Fibroblast of lung (primary cell): ENCODE measurements around the gene TBX19. TPM values are rescaled to one million over a fixed set of nuclear protein-coding genes. Genes with fewer than 3 reads are reported as not detected.

ENCODE experiments used
- DNase-seq, 2 donors: peaks; one replicate each; pipeline versions ENCODE4 v3.0.0 to v3.0.0-alpha.2; 2010; ENCODE audit warnings: low read depth in 2 of 2
- H2AFZ ChIP-seq: 2 replicates; pipeline ENCODE4 v1.5.1; 2012; ENCODE audit warnings: low read length, control low read depth, inconsistent platforms
- H3K27ac ChIP-seq: 2 replicates; pipeline ENCODE4 v1.5.1; 2011; ENCODE audit warnings: low read length, control low read depth; ENCODE audit not compliant: insufficient read depth
- H3K27me3 ChIP-seq: 2 replicates; pipeline ENCODE4 v1.5.1; 2011; ENCODE audit warnings: mild to moderate bottlenecking, low read length; ENCODE audit not compliant: control insufficient read depth, insufficient read depth
- H3K36me3 ChIP-seq: 2 replicates; pipeline ENCODE4 v1.5.1; 2011; ENCODE audit warnings: low read length; ENCODE audit not compliant: control insufficient read depth, insufficient read depth
- H3K4me1 ChIP-seq: 2 replicates; pipeline ENCODE4 v1.5.1; 2011; ENCODE audit warnings: low read length; ENCODE audit not compliant: control insufficient read depth, insufficient read depth; ENCODE audit errors: extremely low read depth
- H3K4me2 ChIP-seq: 2 replicates; pipeline ENCODE4 v1.5.1; 2011; ENCODE audit warnings: low read length, control low read depth; ENCODE audit not compliant: insufficient read depth; ENCODE audit errors: extremely low read depth
- H3K4me3 ChIP-seq, 4 experiments: fragments of 200-600 bp in 1 of 4; sonication (generic) in 1 of 4; replicated peaks in 1 of 4; 2 replicates each; pipeline ENCODE4 v1.5.1; 2011 to 2016; ENCODE audit warnings: low read length in 4 of 4, low read depth in 3 of 4, mild to moderate bottlenecking in 3 of 4, control low read depth in 2 of 4, inconsistent platforms in 1 of 4, mixed read lengths in 1 of 4; ENCODE audit not compliant: insufficient read depth in 1 of 4; ENCODE audit errors: control extremely low read depth in 1 of 4
- H3K79me2 ChIP-seq: 2 replicates; pipeline ENCODE4 v1.5.1; 2012; ENCODE audit warnings: mild to moderate bottlenecking, low read length, inconsistent platforms; ENCODE audit not compliant: control insufficient read depth, insufficient read depth
- H3K9ac ChIP-seq: 2 replicates; pipeline ENCODE4 v1.5.1; 2011; ENCODE audit warnings: mild to moderate bottlenecking, low read length, control low read depth; ENCODE audit not compliant: insufficient read depth
- H3K9me3 ChIP-seq: 2 replicates; pipeline ENCODE4 v1.5.1; 2012; ENCODE audit warnings: low read depth, low read length; ENCODE audit not compliant: control insufficient read depth, insufficient read depth
- H4K20me1 ChIP-seq: 2 replicates; pipeline ENCODE4 v1.5.1; 2011; ENCODE audit warnings: low read length; ENCODE audit not compliant: control insufficient read depth, insufficient read depth; ENCODE audit errors: extremely low read depth
- EZH2 ChIP-seq: IDR thresholded peaks from 2 replicates; pipeline ENCODE4 v1.5.1; 2012; ENCODE audit warnings: low read length, control low read depth, mild to moderate bottlenecking; ENCODE audit errors: missing control alignments
- polyA plus RNA-seq, 2 donors: library from polyadenylated mRNA; depleted of rRNA in 1 of 2; stranded (reverse) in 1 of 2; unstranded in 1 of 2; fragments of >200 nt; gene quantifications; 2 replicates each; pipeline ENCODE4 v1.2.1, GENCODE V29; 2011 to 2012; ENCODE audit warnings: missing spikeins in 1 of 2
- total RNA-seq: library from RNA; depleted of rRNA; stranded (reverse); fragments of >200 nt; gene quantifications from 2 replicates; pipeline ENCODE4 v1.2.1, GENCODE V29; 2014
- TF ChIP-seq, protein P1 (sequence below), 2 donors: IDR thresholded peaks in 1 of 2; conservative IDR thresholded peaks in 1 of 2; 1 replicate in 1 of 2; 2 replicates in 1 of 2; pipeline ENCODE4 v1.5.1; 2011 to 2012; ENCODE audit warnings: low read length in 2 of 2, control low read depth in 1 of 2, inconsistent platforms in 1 of 2, low read depth in 1 of 2, mild to moderate bottlenecking in 1 of 2

TBX19 gene
- total and polyA plus RNA-seq, 2 donors (not counting 1 experiment from before 2014, with no cell fraction given), result 0.94 to 1.2 TPM

DNA sequence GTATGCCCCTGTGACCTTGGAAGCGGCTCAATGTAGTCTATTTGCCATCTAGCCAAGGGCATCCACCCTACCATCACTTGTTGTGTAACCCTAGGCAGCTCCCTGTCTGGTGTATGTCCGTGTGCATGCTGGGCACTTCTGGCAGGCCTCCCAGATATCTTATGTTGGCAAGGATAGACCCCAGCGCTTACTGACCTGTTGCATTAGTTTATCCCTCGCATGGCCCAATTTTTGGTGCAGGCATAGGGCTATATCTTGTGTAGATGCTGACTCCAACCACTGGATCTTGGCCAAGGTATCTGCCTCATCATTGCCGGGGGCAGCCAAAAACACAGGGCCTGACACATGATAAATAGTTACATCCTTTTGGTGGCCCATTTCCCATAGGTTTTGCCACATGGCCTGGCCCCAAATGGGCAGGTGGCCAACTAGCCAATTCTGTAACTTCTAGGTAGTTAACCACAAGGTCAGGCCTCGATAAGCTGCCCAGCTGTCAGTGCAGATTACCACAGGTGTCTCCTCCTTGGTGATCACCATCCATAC is 14.0 kb upstream of the TBX19 start:
- no peaks in the 10 kb centered on the region for H4K20me1 ChIP-seq
- H3K27me3 ChIP-seq, result no peaks in the 10 kb centered on the region
- no peaks in the 10 kb centered on the region for H3K4me1 ChIP-seq
- H2AFZ ChIP-seq, result no peak overlapping the region
- H3K9ac ChIP-seq, result no peak overlapping the region
- H3K36me3 ChIP-seq, result no peaks in the 10 kb centered on the region
- H3K27ac ChIP-seq, result no peak overlapping the region
- no peaks in the 10 kb centered on the region for H3K79me2 ChIP-seq
- H3K4me2 ChIP-seq, result no peak overlapping the region
- no peaks in the 10 kb centered on the region for H3K9me3 ChIP-seq
- peak in 1 of 2 donors; percentile 38 for DNase-seq
- no peak for TF ChIP-seq EZH2
- TF ChIP-seq, protein P1, sequence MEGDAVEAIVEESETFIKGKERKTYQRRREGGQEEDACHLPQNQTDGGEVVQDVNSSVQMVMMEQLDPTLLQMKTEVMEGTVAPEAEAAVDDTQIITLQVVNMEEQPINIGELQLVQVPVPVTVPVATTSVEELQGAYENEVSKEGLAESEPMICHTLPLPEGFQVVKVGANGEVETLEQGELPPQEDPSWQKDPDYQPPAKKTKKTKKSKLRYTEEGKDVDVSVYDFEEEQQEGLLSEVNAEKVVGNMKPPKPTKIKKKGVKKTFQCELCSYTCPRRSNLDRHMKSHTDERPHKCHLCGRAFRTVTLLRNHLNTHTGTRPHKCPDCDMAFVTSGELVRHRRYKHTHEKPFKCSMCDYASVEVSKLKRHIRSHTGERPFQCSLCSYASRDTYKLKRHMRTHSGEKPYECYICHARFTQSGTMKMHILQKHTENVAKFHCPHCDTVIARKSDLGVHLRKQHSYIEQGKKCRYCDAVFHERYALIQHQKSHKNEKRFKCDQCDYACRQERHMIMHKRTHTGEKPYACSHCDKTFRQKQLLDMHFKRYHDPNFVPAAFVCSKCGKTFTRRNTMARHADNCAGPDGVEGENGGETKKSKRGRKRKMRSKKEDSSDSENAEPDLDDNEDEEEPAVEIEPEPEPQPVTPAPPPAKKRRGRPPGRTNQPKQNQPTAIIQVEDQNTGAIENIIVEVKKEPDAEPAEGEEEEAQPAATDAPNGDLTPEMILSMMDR (conservative IDR thresholded peaks at IDR 0.05 in 1 of 2, IDR thresholded peaks at IDR 0.05 in 1 of 2; ENCODE audit: low read depth in 1 of 2, low read length in 2 of 2), result no peak
- no peak overlapping the region for H3K4me3 ChIP-seq

DNA sequence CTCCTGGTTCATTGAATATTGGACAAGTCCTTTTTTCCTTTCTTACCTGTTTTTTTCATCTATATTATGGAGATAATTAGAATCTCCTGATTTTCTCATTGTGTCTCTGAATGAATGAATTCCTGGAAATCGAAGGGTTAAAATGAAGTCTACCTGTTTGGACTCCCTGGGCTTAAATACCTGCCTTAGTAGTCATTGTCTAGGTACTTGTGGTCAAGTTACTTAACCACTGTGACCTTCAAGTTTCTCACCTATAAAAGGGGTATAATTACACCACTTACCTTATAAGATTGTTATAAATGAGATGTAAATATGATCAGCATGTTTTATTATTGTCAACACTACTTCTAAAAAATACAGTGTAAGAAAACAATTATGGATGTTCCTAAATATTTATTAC is 9.0 kb upstream of the TBX19 start:
- no peak overlapping the region for H3K4me2 ChIP-seq
- H3K9me3 ChIP-seq, result no peaks in the 10 kb centered on the region
- no peak overlapping the region for H2AFZ ChIP-seq
- H3K27ac ChIP-seq, result no peak overlapping the region
- no peak overlapping the region for H3K4me3 ChIP-seq
- H3K4me1 ChIP-seq, result no peaks in the 10 kb centered on the region
- H3K36me3 ChIP-seq, result no peaks in the 10 kb centered on the region
- no peaks in the 10 kb centered on the region for H4K20me1 ChIP-seq
- no peaks in the 10 kb centered on the region for H3K27me3 ChIP-seq
- H3K9ac ChIP-seq, result no peak overlapping the region
- H3K79me2 ChIP-seq, result no peaks in the 10 kb centered on the region
- TF ChIP-seq EZH2, result no peak
- no peak for DNase-seq

DNA sequence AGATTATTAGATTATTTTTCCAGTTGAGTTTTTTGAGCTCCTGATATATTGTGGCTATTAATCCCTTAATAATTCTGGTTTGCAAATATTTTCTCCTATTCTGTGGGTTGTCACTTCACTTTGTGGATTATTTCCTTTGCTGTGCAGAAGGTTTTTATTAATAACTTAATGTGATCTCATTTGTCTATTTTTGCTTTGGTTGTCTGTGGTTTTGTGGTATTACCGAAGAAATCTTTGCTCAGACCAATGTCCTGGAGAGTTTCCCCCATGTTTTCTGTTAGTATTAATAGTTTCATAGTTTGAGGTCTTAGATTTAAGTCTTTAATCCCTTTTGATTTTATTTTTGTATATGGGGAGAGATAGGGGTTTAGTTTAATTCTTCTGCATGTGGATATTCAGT is 7.1 kb upstream of the TBX19 start:
- Histone ChIP-seq H3K27ac (no peak overlapping the region), H3K9ac (no peak overlapping the region), H4K20me1 (no peaks in the 10 kb centered on the region), H3K27me3 (no peaks in the 10 kb centered on the region), H3K4me2 (no peak overlapping the region), H2AFZ (no peak overlapping the region), H3K4me3 (no peak overlapping the region), H3K79me2 (no peaks in the 10 kb centered on the region), H3K9me3 (no peaks in the 10 kb centered on the region), H3K36me3 (no peaks in the 10 kb centered on the region), H3K4me1 (no peaks in the 10 kb centered on the region)
- TF ChIP-seq, protein P1 (conservative IDR thresholded peaks at IDR 0.05 in 1 of 2, IDR thresholded peaks at IDR 0.05 in 1 of 2; ENCODE audit: low read depth in 1 of 2, low read length in 2 of 2), result no peak
- no peak for TF ChIP-seq EZH2
- peak in 1 of 2 donors; percentile 43 for DNase-seq
